Right lobe of liver (tissue), 4 donors: ENCODE results near the gene AGRP.

Experiments used
- CTCF ChIP-seq, 4 donors: fragments of 200-600 bp in 3 of 4; fragments of 450-650 bp in 1 of 4; IDR thresholded peaks; one replicate each; pipeline versions ENCODE4 v1.5.1 to v1.8.0; 2016 to 2022; ENCODE audit warnings: antibody characterized with exemption in 4 of 4, mild to moderate bottlenecking in 2 of 4
- POLR2A ChIP-seq: fragments of 450-650 bp; IDR thresholded peaks from one replicate; pipeline ENCODE4 v1.6.1; 2017; ENCODE audit warnings: antibody characterized with exemption, mild to moderate bottlenecking
- donor health status: DM: no; HTN: no; CAD: no.
- donor health status: DM: no; HTN: no; CAD: no.
- donor health status: DM: no; HTN: yes; CAD: no.

GRCh38 chr16:67477960-67478554, 5.3 kb downstream of the AGRP start:
- TF ChIP-seq POLR2A (no peak), CTCF (IDR thresholded peaks at IDR 0.05) (no peak)
